HG03460 (cell line): ENCODE results near the gene DYNLT5.
"Not testable (repeated sequence)": the region's sequence is repeated elsewhere in the genome, so short reads cannot be mapped to it uniquely, and the experiment has no call there.

Experiments
- ATAC-seq: cut with Tn5 transposase; IDR thresholded peaks from one replicate; pipeline ENCODE4 v1.9.1; 2021; ENCODE audit not compliant: unreplicated experiment

DYNLT5 gene

DNA sequence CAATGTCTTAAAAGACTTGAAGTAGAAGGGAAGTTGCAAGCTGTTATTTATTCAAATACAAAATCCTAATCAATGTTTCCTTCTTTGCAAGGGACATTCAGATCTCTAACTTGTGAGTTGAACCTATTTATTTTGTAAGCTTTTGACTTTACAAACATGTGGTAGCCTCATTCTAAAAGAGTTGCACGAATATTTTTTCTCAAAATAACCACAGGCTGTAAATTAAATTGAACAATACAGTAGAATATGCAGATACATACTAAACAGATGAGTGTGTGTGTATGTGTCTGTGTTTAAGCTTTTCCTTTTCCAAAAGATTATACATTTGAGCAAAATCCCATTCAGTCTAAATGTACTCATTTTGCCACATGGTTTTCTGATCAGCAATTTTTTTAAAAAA is 4.8 kb upstream of the DYNLT5 start:
- ATAC-seq = no peak

DNA sequence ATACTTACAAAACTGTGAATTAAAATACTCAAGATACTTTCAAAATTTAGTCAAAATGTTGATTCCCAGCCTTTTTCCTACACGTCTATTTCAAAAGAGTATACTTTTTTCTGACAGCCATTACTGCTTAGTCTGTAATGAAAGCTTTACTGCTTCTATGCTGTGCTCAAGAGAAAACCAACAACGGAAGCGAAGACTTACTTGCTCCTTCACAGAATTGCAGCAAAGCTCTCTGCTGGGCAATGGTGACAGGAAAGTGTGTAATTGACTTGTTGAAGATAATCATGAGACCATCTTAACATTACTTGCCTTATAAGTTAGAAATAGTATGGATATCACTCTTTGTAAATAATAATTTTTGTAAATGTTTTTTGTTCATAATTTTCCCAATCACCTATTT is 1.7 kb upstream of the DYNLT5 start:
- no peak for ATAC-seq

DNA sequence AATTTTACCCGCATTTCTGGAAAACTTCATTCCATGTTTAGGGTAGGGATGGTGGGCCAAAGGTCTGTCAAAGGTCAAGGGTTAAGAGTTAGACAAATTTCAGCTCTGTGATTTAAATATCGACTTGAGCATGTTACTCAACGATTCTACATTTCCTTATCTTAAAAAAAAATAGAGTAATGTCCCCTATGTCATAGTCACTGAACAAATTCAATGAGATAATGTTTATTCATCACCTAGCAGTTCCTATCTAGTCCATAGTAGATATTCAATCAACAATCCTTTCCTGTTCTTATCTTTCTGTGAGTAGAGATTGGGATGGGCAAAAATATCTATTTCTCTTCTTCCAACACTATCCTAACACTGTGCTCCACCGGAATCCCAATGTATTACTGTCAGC is 1.1 kb upstream of the DYNLT5 start:
- ATAC-seq = no peak

DNA sequence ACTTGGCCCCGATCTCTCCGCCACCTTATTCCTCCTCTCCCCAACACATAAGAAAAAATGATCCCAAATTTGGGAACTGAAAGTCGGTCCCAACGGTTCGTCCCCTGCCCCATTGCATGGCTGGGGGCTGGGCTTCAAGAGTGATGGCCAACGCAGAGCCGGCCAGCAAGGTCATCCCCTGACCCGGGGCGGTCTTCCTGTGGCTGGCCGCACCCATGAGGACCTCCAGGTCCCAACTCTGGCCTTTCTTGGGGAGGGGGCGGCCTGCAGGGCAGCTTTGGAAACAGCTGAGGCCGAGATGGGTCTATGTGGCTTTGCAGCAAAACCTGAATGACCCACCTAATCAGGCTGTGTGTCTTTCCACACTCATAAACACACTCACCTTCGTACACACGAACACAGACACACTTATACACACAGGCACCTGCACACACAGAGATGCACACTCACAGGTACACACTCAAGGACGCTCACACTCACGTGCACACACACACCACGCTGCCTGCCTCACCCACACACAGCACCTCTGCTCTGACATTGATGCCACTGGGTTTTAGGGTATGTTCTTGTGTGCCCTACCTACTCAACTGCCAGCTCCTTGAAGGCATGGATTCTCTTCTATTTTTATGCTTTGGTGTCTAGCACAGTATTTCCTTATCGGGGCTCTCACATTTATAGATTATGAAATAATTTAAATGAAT is 562 bp downstream of the DYNLT5 start:
- ATAC-seq = no peak

DNA sequence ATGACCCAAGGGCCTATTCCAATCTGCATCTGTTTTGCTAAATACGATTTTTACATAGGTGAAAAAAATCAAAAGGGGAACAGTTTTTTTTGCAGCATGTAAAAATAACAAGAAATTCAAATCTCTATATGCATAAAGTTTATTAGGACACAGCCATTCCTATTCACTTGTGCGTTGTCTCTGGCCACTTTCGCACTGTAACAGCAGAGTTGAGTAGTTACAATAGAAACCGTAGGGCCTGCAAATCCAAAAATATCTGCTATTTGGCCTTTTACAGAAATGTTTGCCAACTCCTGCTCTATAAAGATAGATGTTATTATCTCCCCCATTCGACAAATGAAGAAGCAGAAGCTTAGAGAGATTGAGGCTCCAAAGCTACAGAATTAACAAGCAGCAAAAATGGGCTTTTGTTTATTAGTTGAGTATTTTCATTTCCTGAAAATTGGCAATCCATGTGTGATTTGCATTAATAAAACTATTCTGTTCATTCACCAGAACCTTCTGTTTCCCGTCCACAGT is 5.5 kb downstream of the DYNLT5 start:
- no peak for ATAC-seq

DNA sequence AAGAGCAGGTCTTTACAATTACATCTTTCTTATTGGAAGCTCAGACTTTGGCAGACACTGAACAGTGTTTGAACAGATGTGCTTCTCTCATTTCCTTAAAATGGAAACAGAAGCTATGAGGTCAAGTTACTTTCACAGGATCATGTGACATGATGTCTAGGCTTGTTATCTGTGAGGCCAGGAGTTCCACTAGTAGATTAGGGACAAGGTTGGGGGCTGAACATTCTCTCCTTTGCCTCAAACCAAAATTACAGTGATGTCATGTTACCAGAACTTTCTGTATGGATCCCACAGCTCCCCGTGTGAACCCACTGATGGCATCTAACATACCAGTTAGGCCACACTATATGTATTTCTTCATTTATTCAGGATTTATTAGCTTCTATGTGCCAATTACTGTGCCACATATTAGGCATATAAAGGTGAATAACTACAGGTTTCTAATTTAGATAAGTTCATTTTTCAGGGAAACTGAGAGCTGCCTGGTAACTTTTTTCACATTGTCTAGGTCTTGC is 6.0 kb downstream of the DYNLT5 start:
- ATAC-seq = peak; percentile 100

DNA sequence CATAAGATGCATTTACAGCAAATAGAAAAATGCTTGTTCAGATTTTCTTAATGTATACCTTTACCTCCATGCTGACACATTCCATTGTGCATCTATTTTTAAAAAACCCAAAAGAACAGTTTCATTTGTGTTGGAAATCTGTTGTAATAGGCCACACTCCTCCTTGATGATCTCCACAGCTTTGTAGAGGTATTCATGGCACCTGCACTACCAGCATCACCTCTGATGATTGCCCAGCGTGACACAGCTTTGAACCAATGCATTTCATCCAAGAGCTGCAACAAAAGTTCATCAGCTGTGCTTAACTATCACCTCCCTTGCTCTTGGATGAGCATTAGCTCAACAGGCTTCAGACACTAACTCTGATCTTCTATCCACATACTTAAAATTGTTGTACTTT is 8.2 kb downstream of the DYNLT5 start:
- ATAC-seq = no peak

DNA sequence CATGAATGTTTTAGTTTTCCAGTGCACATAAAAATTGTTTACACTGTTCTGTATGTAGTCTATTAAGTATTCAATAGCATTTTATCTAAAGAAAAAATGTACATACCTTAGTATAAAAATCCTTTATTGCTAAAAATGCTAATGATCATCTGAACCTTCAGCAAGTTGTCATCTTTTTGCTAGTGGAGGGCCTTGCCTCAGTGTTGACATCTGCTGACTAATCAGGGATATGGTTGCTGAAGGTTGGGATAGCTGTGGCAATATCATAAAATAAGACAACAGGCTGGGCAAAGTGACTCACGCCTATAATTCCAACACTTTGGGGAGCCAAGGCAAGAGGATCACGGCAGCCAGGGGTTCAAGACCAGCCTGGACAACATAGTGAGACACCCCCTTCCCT is 9.0 kb downstream of the DYNLT5 start:
- no peak for ATAC-seq

DNA sequence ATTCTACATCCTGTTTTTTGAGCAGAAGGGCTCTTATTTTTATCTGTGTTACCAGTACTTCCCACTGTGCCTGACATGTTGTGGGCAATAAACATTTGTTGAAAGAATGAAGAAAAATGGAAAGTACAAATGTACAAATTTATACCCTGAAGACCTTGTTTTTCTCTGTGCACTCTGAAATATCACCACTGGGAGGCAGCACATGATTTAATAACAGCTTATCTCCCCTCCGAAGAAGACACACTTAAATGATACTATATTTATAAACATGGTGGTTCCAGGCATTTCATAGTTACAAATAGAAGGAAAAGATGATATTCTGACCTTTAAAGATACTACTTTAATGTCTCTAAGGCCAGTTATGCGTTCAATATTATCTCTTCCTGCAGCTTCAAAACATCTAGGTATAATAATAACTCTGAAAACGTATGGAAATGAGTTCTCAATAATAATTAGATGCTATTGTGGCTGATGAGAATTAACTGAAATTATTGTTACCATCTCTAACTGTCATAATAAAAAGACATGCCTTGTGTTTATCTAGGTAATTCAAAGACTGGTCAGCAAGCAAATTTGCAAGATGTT is 12.8 kb downstream of the DYNLT5 start:
- no peak for ATAC-seq

DNA sequence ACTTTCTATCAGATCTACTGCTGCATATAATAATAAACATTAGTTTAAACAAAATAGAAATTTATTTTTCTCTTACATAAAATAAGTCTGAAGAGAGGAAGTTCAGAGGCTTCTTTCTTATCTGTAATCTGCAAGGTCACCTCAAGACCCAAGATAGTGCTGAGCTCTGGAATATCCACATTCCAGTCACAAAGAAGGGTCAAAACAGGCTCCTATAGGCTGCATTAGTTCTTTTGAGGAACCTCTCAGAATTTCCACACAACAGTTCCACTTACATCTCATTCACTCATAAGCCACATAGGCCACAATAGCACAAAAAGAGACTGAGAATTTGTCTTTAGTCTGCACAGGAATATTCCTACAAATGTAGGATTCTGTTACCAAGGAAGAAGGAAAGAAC is 15.4 kb downstream of the DYNLT5 start:
- no peak for ATAC-seq

DNA sequence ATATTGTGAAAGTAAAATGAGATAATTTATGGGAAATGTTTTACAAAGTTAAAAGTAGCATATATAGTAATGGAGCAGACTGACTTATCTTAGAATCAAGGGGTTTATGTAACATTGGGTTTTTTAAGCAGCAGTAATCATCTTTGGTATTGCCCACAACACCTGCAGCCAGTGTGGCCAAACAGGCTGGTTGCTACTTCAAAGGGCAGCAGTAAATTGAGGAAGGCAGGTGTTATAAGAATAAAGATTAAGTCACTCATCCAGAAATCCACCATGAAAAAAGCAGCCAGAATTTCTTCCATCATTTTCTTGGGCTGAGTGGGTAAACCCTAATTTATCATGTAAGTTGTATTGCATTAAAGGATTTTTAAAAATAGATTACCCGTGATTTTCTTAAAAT is 16.7 kb downstream of the DYNLT5 start:
- ATAC-seq = no peak

DNA sequence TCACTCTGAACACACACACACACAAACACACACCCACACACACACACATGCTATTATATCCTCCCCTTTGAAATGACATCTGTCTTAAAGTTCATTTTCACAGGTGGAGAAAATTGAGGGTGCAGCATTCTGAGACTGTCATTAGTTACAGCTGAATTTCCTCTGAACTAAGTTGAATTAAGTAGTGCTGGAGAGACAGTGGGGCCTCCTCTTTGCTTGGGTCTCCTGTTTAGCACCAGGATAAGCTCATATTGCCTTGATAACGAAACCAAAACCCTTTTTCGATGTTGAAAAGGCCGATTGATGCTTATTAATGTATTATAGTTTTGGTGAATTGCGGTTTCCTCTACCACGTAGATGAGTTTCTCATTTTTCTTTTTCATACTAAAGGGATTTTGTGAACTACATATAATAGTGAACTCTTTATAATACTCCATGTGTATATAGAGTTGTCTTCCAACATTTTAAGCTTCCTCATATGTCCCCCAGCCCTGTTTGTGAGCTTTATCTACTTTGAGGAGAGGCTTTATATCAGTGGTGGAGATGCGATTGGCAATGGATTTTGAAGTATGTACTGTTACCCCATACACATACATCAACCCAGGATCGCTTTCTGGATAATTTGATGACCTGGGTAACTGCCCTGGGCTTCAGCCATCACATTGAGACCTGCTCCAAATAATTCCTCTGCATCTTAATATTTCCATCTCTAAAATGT is 17.4 kb downstream of the DYNLT5 start:
- no peak for ATAC-seq

DNA sequence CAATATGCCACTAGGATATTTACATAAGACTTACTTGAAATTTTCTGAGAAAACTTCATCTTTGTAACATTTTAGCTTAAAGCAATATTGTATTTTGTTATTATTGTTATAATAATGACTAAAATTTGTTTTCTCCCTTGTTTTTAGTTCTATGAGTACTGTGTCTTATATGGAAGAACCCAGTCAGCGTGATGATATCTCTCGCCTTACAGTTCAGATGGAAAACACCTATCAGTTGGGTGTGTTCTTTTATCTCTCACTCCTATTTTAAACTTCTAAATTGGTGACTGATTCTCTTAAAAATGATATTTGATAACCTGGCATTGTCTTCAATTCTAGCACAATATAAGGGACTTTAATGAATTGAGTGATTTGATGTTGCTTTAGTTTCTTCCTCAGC is 18.0 kb downstream of the DYNLT5 start:
- no peak for ATAC-seq

DNA sequence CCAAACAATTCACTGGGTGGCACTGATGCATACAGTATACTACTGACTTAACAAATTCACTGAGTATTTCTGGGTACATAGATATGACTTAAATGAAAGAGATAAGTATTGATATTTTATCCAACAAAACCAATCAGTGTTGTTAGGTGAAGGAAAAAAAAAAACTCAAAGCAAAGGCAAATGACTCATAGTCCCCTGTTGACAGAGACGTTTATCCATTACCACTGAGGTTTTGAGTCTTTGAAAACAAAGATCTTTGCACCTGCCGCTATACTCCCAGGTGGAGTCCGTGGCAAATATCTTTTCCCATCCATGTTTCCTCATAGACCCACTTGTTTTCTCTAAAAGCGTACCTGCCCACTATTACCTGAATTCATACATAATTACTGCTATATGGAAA is 18.4 kb downstream of the DYNLT5 start:
- no peak for ATAC-seq

DNA sequence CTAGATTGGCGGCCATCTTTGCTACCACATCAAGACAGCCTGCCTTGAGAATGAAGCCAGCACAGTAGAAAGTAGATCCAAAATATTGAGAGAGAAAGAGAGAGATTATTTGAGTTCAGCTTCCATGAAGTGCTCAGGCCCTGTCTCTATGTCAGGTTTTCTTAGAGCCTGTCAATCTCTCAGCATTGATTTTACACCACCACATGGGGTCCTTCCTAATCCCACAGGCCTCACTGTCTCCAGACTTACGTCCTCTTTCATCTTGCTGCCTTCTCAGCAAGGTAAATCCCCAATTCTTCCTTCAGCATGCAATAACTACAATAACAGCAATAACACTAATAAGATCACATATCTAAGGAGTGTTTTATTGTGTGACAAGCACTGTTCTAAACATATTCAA is 21.0 kb downstream of the DYNLT5 start:
- ATAC-seq = no peak

DNA sequence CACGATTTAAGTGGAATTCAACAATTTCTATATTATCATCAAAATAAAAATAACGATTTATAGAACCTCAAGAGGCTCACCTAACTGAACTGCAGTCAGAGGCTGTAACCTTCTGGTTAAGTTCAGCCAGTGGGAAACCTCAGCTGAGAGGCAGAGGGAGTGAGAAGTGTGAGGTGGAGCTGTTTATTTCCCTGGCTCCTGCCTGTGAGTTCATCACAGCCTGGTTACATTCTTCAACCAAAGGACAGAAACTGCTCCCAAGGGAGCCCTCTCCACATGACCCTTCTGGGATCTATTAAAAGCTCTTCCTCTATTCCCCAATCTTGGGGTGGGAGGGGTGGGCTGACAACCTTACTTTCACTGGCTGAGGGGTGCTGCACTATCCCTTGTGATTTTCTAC is 22.2 kb downstream of the DYNLT5 start:
- ATAC-seq = no peak

DNA sequence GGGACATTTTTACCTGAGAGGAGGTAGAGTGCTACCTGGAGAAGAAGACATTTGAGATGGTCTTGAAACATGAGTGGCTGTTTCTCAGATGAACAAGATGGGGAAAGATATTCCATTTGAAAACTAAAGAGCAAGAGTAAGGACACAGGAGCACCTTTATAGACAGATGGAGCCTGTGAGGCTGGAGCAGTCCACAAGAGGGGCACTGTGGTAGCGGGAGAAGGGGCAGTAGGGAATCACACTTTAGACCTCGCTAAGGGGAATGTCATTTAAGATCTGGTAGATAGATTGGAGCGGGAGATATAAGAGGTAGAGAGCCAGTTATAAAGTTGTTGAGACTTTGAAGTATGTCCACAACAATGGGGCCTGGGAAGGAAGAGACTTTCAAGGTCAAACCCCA is 23.4 kb downstream of the DYNLT5 start:
- no peak for ATAC-seq

DNA sequence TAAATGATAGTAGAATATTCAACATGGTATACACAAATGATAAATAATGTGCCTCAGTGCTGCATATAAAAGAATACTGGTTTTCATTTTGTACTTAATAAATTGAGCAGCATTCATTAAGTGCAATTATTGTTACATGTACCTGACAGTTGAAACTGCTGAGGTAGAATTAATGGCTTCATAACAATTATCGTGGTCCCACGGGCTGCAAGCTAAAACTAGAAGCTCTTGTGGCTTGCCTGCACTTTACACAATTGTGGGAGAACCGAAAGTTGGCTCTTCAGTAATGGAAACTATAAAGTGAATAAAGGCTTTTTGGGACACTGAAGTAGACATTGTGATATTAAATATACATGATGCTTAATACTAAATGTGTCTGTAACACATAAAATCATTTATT is 25.6 kb downstream of the DYNLT5 start:
- no peak for ATAC-seq

DNA sequence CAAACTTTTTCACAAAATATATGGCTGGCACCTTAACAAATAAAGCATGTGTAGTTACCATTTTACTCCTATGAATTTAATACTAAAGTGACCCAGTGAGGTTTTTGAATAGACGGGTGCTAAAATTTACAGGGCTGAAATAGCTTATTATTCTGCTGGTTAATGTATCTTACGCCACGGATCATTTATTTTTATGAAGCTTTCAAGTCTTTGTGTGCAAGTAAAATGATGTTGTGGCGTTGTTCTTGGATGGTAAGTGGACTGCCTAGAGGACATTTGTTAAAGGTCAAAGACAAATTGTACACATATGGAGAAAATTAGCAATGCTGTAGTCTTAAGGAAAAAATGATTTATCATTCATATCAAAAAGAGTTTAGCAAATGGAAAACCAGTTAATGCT is 26.0 kb downstream of the DYNLT5 start:
- no peak for ATAC-seq

DNA sequence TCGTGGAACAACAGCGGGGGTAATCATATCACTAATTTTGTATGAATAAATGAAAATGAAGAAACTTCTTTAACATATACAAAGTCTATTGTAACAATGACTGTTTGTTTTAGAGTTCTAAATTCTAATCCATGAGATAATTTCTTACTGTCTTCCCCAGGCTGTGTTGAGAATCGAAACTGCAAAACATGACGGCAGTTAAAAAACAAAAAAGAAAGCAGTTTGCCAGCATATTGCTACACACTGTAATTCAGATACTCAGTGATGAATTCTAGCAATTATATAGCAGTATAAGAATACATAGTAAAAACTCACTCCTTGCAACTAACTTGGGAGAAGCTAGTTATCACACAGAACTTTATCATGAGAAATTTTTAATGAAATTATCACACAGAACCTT is 26.7 kb downstream of the DYNLT5 start:
- no peak for ATAC-seq

DNA sequence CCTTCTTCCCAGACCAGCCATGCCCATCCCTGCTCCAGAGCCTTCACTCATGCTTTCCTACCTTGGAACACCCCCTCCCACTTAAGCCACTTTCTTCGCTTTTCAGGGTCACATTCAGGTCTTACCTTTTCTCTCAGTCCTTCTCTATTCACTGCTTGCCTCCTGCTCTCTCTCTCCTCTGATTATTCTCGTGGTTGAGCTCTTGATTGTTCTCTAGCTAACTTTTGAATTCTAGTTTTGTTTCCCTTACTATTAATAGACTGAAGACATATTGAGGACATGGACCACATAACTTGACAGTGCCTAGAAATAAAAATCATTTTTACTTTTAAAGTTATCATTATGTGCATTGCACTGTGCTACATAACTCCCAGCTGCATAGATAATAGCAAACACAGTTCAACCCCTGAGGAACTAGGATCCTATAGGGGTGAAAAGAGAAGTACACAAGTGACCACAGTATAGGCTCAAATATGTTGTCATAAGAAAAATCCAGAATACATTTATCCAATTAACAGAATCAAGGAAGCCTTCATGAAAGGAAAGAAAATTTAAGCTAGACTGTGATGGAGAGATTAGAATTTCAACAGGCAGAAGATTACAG is 27.3 kb downstream of the DYNLT5 start:
- ATAC-seq = no peak

DNA sequence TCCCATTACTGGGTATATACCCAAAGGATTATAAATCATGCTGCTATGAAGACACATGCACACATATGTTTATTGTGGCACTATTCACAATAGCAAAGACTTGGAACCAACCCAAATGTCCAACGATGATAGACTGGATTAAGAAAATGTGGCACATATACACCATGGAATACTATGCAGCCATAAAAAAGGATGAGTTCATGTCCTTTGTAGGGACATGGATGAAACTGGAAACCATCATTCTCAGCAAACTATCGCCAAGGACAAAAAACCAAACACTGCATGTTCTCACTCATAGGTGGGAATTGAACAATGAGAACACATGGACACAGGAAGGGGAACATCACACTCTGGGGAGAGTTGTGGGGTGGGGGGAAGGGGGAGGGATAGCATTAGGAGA is 33.5 kb downstream of the DYNLT5 start:
- ATAC-seq = not testable (repeated sequence)
